Activated CD4-positive, CD25-positive, alpha-beta regulatory T cell treated with anti-CD3 and anti-CD28 coated beads, Interleukin-2, amount 50 U/mL, for 24 hours (primary cell): ENCODE data around the gene MICAL3.

Experiments used
- ATAC-seq, 2 donors: fragments of 150-1000 bp; cut with Tn5 transposase; one replicate each; pipeline ENCODE4 v1.10.0; 2021; ENCODE audit warnings: mild to moderate bottlenecking in 1 of 2, moderate library complexity in 1 of 2

MICAL3 gene

GRCh38 chr22:17807578-17808410 lies 216.6 kb downstream of the MICAL3 start:
- ATAC-seq = no peak

- ATAC-seq = no peak
Measured at GRCh38 chr22:17807086-17807485, 217.3 kb downstream of the MICAL3 start.

GRCh38 chr22:17806437-17806836 lies 217.9 kb downstream of the MICAL3 start:
- ATAC-seq = no peak

- no peak for ATAC-seq
Measured at GRCh38 chr22:17804331-17805080, 219.9 kb downstream of the MICAL3 start.

GRCh38 chr22:17803609-17804270 lies 220.6 kb downstream of the MICAL3 start:
- no peak for ATAC-seq

- no peak for ATAC-seq
Measured at GRCh38 chr22:17802822-17803221, 221.5 kb downstream of the MICAL3 start.

- no peak for ATAC-seq
Measured at GRCh38 chr22:17802411-17802810, 221.9 kb downstream of the MICAL3 start.

GRCh38 chr22:17797721-17798559 lies 226.4 kb downstream of the MICAL3 start:
- ATAC-seq = peak in 1 of 2 donors; percentile 34

- no peak for ATAC-seq
Measured at GRCh38 chr22:17796695-17797094, 227.7 kb downstream of the MICAL3 start.

GRCh38 chr22:17795661-17796548 lies 228.5 kb downstream of the MICAL3 start:
- ATAC-seq = no peak

- no peak for ATAC-seq
Measured at GRCh38 chr22:17794726-17795542, 229.4 kb downstream of the MICAL3 start.

GRCh38 chr22:17792854-17793434 lies 231.4 kb downstream of the MICAL3 start:
- ATAC-seq = no peak

GRCh38 chr22:17792299-17792698 lies 232.1 kb downstream of the MICAL3 start:
- ATAC-seq = no peak

GRCh38 chr22:17791196-17791595 lies 233.2 kb downstream of the MICAL3 start:
- no peak for ATAC-seq

GRCh38 chr22:17789379-17790200 lies 234.8 kb downstream of the MICAL3 start:
- ATAC-seq = no peak

- ATAC-seq = no peak
Measured at GRCh38 chr22:17788528-17789378, 235.6 kb downstream of the MICAL3 start.

GRCh38 chr22:17787716-17788330 lies 236.5 kb downstream of the MICAL3 start:
- no peak for ATAC-seq

GRCh38 chr22:17787241-17787640 lies 237.1 kb downstream of the MICAL3 start:
- no peak for ATAC-seq
